Motor neuron (in vitro differentiated cells): ENCODE measurements around the gene UIMC1. TPM values are rescaled to one million over a fixed set of nuclear protein-coding genes. Genes with fewer than 3 reads are reported as not detected.

Experiments
- ATAC-seq, 8 experiments: fragments of 200-7000 bp; cut with Tn5 transposase; replicated peaks in 6 of 8; 2 replicates each; pipeline ENCODE4 v1.8.0; 2021; ENCODE audit warnings: mild to moderate bottlenecking in 8 of 8, moderate library complexity in 8 of 8
- H3K27ac ChIP-seq, 2 donors: fragments of 250-450 bp; sonication (Bioruptor Pico); 2 replicates each; pipeline ENCODE4 v1.9.0; 2021; ENCODE audit warnings: antibody characterized with exemption in 2 of 2, mild to moderate bottlenecking in 2 of 2, moderate library complexity in 1 of 2
- H3K4me1 ChIP-seq, 2 donors: fragments of 250-450 bp; sonication (Bioruptor Pico); replicated peaks in 1 of 2; 2 replicates each; pipeline ENCODE4 v1.6.1; 2021; ENCODE audit warnings: antibody characterized with exemption in 2 of 2, mild to moderate bottlenecking in 2 of 2, moderate library complexity in 1 of 2
- H3K4me3 ChIP-seq, 5 donors: fragments of 250-450 bp; sonication (Bioruptor Pico); 2 replicates each; pipeline ENCODE4 v1.9.0; 2021; ENCODE audit warnings: antibody characterized with exemption in 5 of 5, mild to moderate bottlenecking in 5 of 5, moderate library complexity in 4 of 5
- WGBS, 10 experiments: fragments of 450-650 bp; shearing (Covaris generic); methylation state at CpG; one replicate each; pipeline ENCODE4 v1.0.0; 2022; 5-methylcytosine and 5-hydroxymethylcytosine counted together
- in situ Hi-C, 9 experiments: fragments of 400-800 bp; cut with MboI; loops; one replicate each; pipeline ENCODE4 v1.15.0; 2021; ENCODE audit warnings: low sequenced_read_pairs in 9 of 9, low pct_unique_long_range_greater_than_20kb in 2 of 9; ENCODE audit not compliant: unreplicated experiment in 9 of 9
- total RNA-seq, 8 experiments: library from RNA; unstranded; fragments of 300-600 nt; gene quantifications; 2 replicates each; pipeline versions ENCODE4 v1.2.3 to v1.2.4, GENCODE V29; 2022

UIMC1 gene
- total RNA-seq, 8 experiments from 2014 or later: 28.4 to 47.1 (median 36.0) TPM

GRCh38 chr5:177027665-177028064, 21.1 kb upstream of the UIMC1 start:
- 88 to 100% (median 100%) methylated on average over 1 to 2 of the region's 2 CpGs; no CpG with 5 or more reads in 4 of the 10 experiments for WGBS, 10 experiments
- no peak overlapping the region for H3K27ac ChIP-seq
- no peak for ATAC-seq
- no peaks in the 10 kb centered on the region for H3K4me1 ChIP-seq
- in situ Hi-C loops: no loop called here
- no peak overlapping the region for H3K4me3 ChIP-seq

- WGBS, 10 experiments: 67 to 100% (median 98%) methylated on average over 2 to 3 of the region's 3 CpGs; no CpG with 5 or more reads in 1 of the 10 experiments
- no peak for ATAC-seq
- in situ Hi-C loops: no loop called here
- H3K4me1 ChIP-seq: peaks cover 5 to 6% of the 10 kb centered on the region in 2 donors
- no peak overlapping the region for H3K4me3 ChIP-seq
- H3K27ac ChIP-seq: no peak overlapping the region
These were observed 18.6 kb upstream of the UIMC1 start for GRCh38 chr5:177025101-177025601.

GRCh38 chr5:177024559-177024958, 18.0 kb upstream of the UIMC1 start:
- H3K4me3 ChIP-seq: no peak overlapping the region
- WGBS, 10 experiments: 80% methylated on average over 1 of the region's 1 CpG; no CpG with 5 or more reads in 9 of the 10 experiments
- H3K4me1 ChIP-seq: peaks cover 5 to 6% of the 10 kb centered on the region in 2 donors
- no peak for ATAC-seq
- in situ Hi-C loops: no loop called here
- no peak overlapping the region for H3K27ac ChIP-seq

- Histone ChIP-seq H3K4me3 (peak overlapping the region; percentile 48 to 73 (median 67)), H3K4me1 (peaks cover 5 to 6% of the 10 kb centered on the region in 2 donors), H3K27ac (peak overlapping the region; percentile 86 to 89)
- in situ Hi-C loops: no loop called here
- ATAC-seq: peak in 2 of 8 experiments; percentile 8 to 9
- 0 to 28% (median 8%) methylated on average over 1 to 6 of the region's 6 CpGs; no CpG with 5 or more reads in 2 of the 10 experiments for WGBS, 10 experiments
These were observed 16.7 kb upstream of the UIMC1 start for GRCh38 chr5:177023303-177023664.

- WGBS, 10 experiments: 0 to 10% (median 0%) methylated on average over 1 to 20 of the region's 77 CpGs; no CpG with 5 or more reads in 4 of the 10 experiments
- ATAC-seq: peak; percentile 91 to 99 (median 98)
- Histone ChIP-seq H3K27ac (peak within 1 kb of the TSS; percentile 86 to 89), H3K4me1 (peaks cover 5 to 6% of the 10 kb centered on the region in 2 donors), H3K4me3 (peak within 1 kb of the TSS; percentile 48 to 73 (median 67))
- in situ Hi-C loops: no loop called here
These were observed 16.1 kb upstream of the UIMC1 start, which contains the start of gene ZNF346 for GRCh38 chr5:177022386-177023302. TSS of gene ZNF346 (plus strand) at chr5:177022696. CDS start at chr5:177022739, 43 bp downstream.

- in situ Hi-C loops: no loop called here
- ATAC-seq: no peak
- WGBS, 10 experiments: 67 to 100% (median 94%) methylated on average over 1 to 2 of the region's 2 CpGs; no CpG with 5 or more reads in 1 of the 10 experiments
- H3K4me3 ChIP-seq: no peak overlapping the region
- H3K27ac ChIP-seq: no peak overlapping the region
- peaks cover 5 to 6% of the 10 kb centered on the region in 2 donors for H3K4me1 ChIP-seq
These were observed 13.5 kb upstream of the UIMC1 start for GRCh38 chr5:177020033-177020432.

GRCh38 chr5:177018341-177018740, 11.8 kb upstream of the UIMC1 start:
- no peak overlapping the region for H3K27ac ChIP-seq
- 0 to 90% (median 50%) methylated on average over 1 to 2 of the region's 2 CpGs; no CpG with 5 or more reads in 3 of the 10 experiments for WGBS, 10 experiments
- no peak overlapping the region for H3K4me3 ChIP-seq
- ATAC-seq: no peak
- peaks cover 5 to 6% of the 10 kb centered on the region in 2 donors for H3K4me1 ChIP-seq
- in situ Hi-C loops: no loop called here

- in situ Hi-C loops: no loop called here
- no peak overlapping the region for H3K27ac ChIP-seq
- H3K4me3 ChIP-seq: no peak overlapping the region
- H3K4me1 ChIP-seq: no peaks in the 10 kb centered on the region
- ATAC-seq: no peak
- WGBS, 10 experiments: 79 to 100% (median 91%) methylated on average over 1 to 4 of the region's 4 CpGs; no CpG with 5 or more reads in 2 of the 10 experiments
These were observed 8.6 kb upstream of the UIMC1 start for GRCh38 chr5:177015156-177015555.

- Histone ChIP-seq H3K27ac (no peak overlapping the region), H3K4me3 (no peak overlapping the region), H3K4me1 (peaks cover under 1 to 3% of the 10 kb centered on the region in 2 donors)
- in situ Hi-C loops: no loop called here
- 67 to 100% (median 87%) methylated on average over 1 to 4 of the region's 4 CpGs for WGBS, 10 experiments
- ATAC-seq: no peak
These were observed 3.6 kb upstream of the UIMC1 start for GRCh38 chr5:177010153-177010552.

GRCh38 chr5:177008716-177009115, 2.1 kb upstream of the UIMC1 start:
- Histone ChIP-seq H3K4me1 (peaks cover 11 to 16% of the 10 kb centered on the region in 2 donors), H3K27ac (no peak overlapping the region), H3K4me3 (no peak overlapping the region)
- in situ Hi-C loops: no loop called here
- ATAC-seq: no peak
- WGBS, 10 experiments: 25 to 100% (median 100%) methylated on average over 1 to 2 of the region's 2 CpGs; no CpG with 5 or more reads in 5 of the 10 experiments

GRCh38 chr5:177005619-177006264, 837 bp downstream of the UIMC1 start:
- peaks cover 15 to 16% of the 10 kb centered on the region in 2 donors for H3K4me1 ChIP-seq
- in situ Hi-C loops: no loop called here
- ATAC-seq: peak; percentile 43 to 57 (median 53)
- WGBS, 10 experiments: 0 to 6% (median 2%) methylated on average over 1 to 10 of the region's 51 CpGs; no CpG with 5 or more reads in 2 of the 10 experiments
- peak overlapping the region; percentile 93 to 95 for H3K27ac ChIP-seq
- peak overlapping the region; percentile 82 to 95 (median 86) for H3K4me3 ChIP-seq

- Histone ChIP-seq H3K4me1 (peaks cover 15 to 16% of the 10 kb centered on the region in 2 donors), H3K27ac (no peak overlapping the region), H3K4me3 (peak overlapping the region; percentile 82 to 95 (median 86))
- no peak for ATAC-seq
- in situ Hi-C loops: no loop called here
- 77 to 100% (median 83%) methylated on average over 1 to 9 of the region's 10 CpGs; no CpG with 5 or more reads in 3 of the 10 experiments for WGBS, 10 experiments
These were observed 1.6 kb downstream of the UIMC1 start for GRCh38 chr5:177004961-177005360.

GRCh38 chr5:177003649-177004048, 2.9 kb downstream of the UIMC1 start:
- no peak overlapping the region for H3K4me3 ChIP-seq
- in situ Hi-C loops: no loop called here
- peaks cover 15 to 16% of the 10 kb centered on the region in 2 donors for H3K4me1 ChIP-seq
- 42 to 100% (median 61%) methylated on average over 1 to 5 of the region's 5 CpGs for WGBS, 10 experiments
- no peak for ATAC-seq
- H3K27ac ChIP-seq: no peak overlapping the region
